WTC11 (cell line): ENCODE results near the gene ZMAT1. TPM values are rescaled to one million over a fixed set of nuclear protein-coding genes. Genes with fewer than 3 reads are reported as not detected.

Experiments used
- ATAC-seq: fragments of 200-7000 bp; cut with Tn5 transposase; 2 replicates; pipeline ENCODE4 v1.10.0; 2021; ENCODE audit warnings: mild to moderate bottlenecking, moderate library complexity
- CTCF ChIA-PET: fragments of 300-600 bp; sonication (Branson Sonifier 250); formaldehyde crosslinking; loops from one replicate; lab custom pipeline; 2021; ENCODE audit warnings: antibody characterized with exemption; lab: Charles Lee
- POLR2A ChIA-PET: fragments of 350-600 bp; sonication (Branson Sonifier 250); formaldehyde crosslinking; loops from one replicate; lab custom pipeline; 2021; ENCODE audit warnings: antibody characterized with exemption; lab: Charles Lee
- DNase-seq: peaks from one replicate; pipeline ENCODE4 v3.0.0; 2021; ENCODE audit warnings: low spot score
- H3K27ac Mint-ChIP-seq: 2 replicates; pipeline ENCODE4 v1.8.0; 2021; ENCODE audit warnings: mixed read lengths
- H3K27me3 Mint-ChIP-seq: 2 replicates; pipeline ENCODE4 v1.8.0; 2021; ENCODE audit warnings: low read depth, mild to moderate bottlenecking, moderate library complexity, mixed read lengths
- H3K36me3 Mint-ChIP-seq: 2 replicates; pipeline ENCODE4 v1.8.0; 2021; ENCODE audit warnings: mixed read lengths
- H3K4me1 Mint-ChIP-seq: 2 replicates; pipeline ENCODE4 v1.8.0; 2022; ENCODE audit warnings: mixed read lengths
- H3K4me3 Mint-ChIP-seq: 2 replicates; pipeline ENCODE4 v1.8.0; 2021; ENCODE audit warnings: mild to moderate bottlenecking, moderate library complexity, mixed read lengths
- H3K9me3 Mint-ChIP-seq: 2 replicates; pipeline ENCODE4 v1.8.0; 2021; ENCODE audit warnings: mixed read lengths
- ATF2 ChIP-seq: sonication (generic); formaldehyde crosslinking; IDR thresholded peaks from 2 replicates; pipeline ENCODE4 v1.8.1; 2022; ENCODE audit warnings: low read depth, missing genetic modification reagents, borderline replicate concordance
- CREB1 ChIP-seq: sonication (generic); formaldehyde crosslinking; IDR thresholded peaks from 2 replicates; pipeline ENCODE4 v1.8.0; 2023; ENCODE audit warnings: mild to moderate bottlenecking, missing genetic modification reagents
- E2F4 ChIP-seq: sonication (generic); formaldehyde crosslinking; IDR thresholded peaks from 2 replicates; pipeline ENCODE4 v1.8.1; 2022; ENCODE audit warnings: low read depth, mild to moderate bottlenecking, moderate library complexity, missing genetic modification reagents, borderline replicate concordance
- FOXK1 ChIP-seq: sonication (generic); formaldehyde crosslinking; IDR thresholded peaks from 2 replicates; pipeline ENCODE4 v1.8.0; 2022; ENCODE audit warnings: mild to moderate bottlenecking, moderate library complexity, missing genetic modification reagents
- NFE2L1 ChIP-seq: sonication (generic); formaldehyde crosslinking; IDR thresholded peaks from 2 replicates; pipeline ENCODE4 v1.8.1; 2023; ENCODE audit warnings: missing genetic modification reagents
- NR2C2 ChIP-seq: sonication (generic); formaldehyde crosslinking; IDR thresholded peaks from 2 replicates; pipeline ENCODE4 v1.8.0; 2022; ENCODE audit warnings: mild to moderate bottlenecking, missing genetic modification reagents
- TEAD1 ChIP-seq: sonication (generic); formaldehyde crosslinking; IDR thresholded peaks from 2 replicates; pipeline ENCODE4 v1.8.0; 2022; ENCODE audit warnings: mild to moderate bottlenecking, missing genetic modification reagents
- USF1 ChIP-seq: sonication (generic); formaldehyde crosslinking; IDR thresholded peaks from 2 replicates; pipeline ENCODE4 v1.8.0; 2022; ENCODE audit warnings: mild to moderate bottlenecking, missing genetic modification reagents
- ZNF263 ChIP-seq: sonication (generic); formaldehyde crosslinking; IDR thresholded peaks from 2 replicates; pipeline ENCODE4 v1.8.1; 2022; ENCODE audit warnings: low read depth, mild to moderate bottlenecking, moderate library complexity, missing genetic modification reagents
- ZNF396 ChIP-seq: fragments of 250-450 bp; sonication (Bioruptor Pico); IDR thresholded peaks from 2 replicates; pipeline ENCODE4 v1.8.0; 2021; ENCODE audit warnings: mild to moderate bottlenecking, moderate library complexity, borderline replicate concordance
- ZNF671 ChIP-seq: fragments of 250-450 bp; sonication (Bioruptor Pico); IDR thresholded peaks from 2 replicates; pipeline ENCODE4 v1.8.0; 2021; ENCODE audit warnings: mild to moderate bottlenecking
- ZSCAN18 ChIP-seq: fragments of 250-450 bp; sonication (Bioruptor Pico); IDR thresholded peaks from 2 replicates; pipeline ENCODE4 v2.1.2; 2022; ENCODE audit warnings: mild to moderate bottlenecking, moderate library complexity
- total RNA-seq: library from RNA; stranded (reverse); gene quantifications from 3 replicates; pipeline ENCODE4 v1.2.3, GENCODE V29; 2021
- TF ChIP-seq, protein P1 (sequence below): fragments of 250-450 bp; sonication (Bioruptor Pico); conservative IDR thresholded peaks from 2 replicates; pipeline ENCODE4 v1.9.0; 2021; ENCODE audit warnings: mild to moderate bottlenecking
- TF ChIP-seq, protein P2 (sequence below): fragments of 200-600 bp; IDR thresholded peaks from 2 replicates; pipeline ENCODE4 v1.8.0; 2022; ENCODE audit warnings: antibody characterized with exemption
- TF ChIP-seq, protein P3 (sequence below): sonication (generic); formaldehyde crosslinking; IDR thresholded peaks from 2 replicates; pipeline ENCODE4 v1.8.1; 2023; ENCODE audit warnings: mild to moderate bottlenecking, moderate library complexity, missing genetic modification reagents

ZMAT1 gene
- total RNA-seq, 1 experiment from 2014 or later, result 3.0 TPM

- TF ChIP-seq USF1 (CRISPR knock-in tag) (peak; percentile 60; the same call in 1 of the 2 replicates), NR2C2 (0 out of 2 replicates have a peak, but pooled peaks have one; percentile 52), CREB1 (CRISPR knock-in tag) (peak; percentile 78; the same call in 1 of the 2 replicates)
These were observed at the start of gene ZMAT1 (continued) for GRCh38 chrX:101931488-101932248.

DNA sequence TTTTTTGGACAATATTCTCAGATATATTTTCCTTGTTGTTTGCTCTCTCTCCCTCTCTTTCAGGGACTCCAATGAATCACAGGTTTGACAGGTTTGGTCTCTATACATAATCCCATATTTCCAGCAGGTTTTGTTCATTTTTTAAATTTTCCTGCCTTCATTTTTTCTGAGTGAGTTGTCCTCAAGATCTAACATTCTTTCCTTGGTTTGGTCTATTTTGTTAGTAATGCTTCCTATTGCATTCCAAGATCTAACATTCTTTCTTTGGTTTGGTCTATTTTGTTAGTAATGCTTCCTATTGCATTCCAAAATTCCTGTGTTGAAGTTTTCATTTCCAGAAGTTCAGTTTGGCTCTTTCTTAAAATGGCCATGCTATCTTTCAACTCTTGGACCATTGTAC lies 45.3 kb upstream of the ZMAT1 start:
- peaks cover 15% of the 10 kb centered on the region for H3K27me3 Mint-ChIP-seq
- DNase-seq (no peak), ATAC-seq (no peak)
- no peak overlapping the region for H3K27ac Mint-ChIP-seq
- H3K4me3 Mint-ChIP-seq, result no peak overlapping the region
- ChIA-PET CTCF (no interaction called here), POLR2A (no interaction called here)
- peaks cover 31% of the 10 kb centered on the region for H3K9me3 Mint-ChIP-seq
- peaks cover 14% of the 10 kb centered on the region for H3K36me3 Mint-ChIP-seq
- peaks cover 9% of the 10 kb centered on the region for H3K4me1 Mint-ChIP-seq
- TF ChIP-seq, protein P1, sequence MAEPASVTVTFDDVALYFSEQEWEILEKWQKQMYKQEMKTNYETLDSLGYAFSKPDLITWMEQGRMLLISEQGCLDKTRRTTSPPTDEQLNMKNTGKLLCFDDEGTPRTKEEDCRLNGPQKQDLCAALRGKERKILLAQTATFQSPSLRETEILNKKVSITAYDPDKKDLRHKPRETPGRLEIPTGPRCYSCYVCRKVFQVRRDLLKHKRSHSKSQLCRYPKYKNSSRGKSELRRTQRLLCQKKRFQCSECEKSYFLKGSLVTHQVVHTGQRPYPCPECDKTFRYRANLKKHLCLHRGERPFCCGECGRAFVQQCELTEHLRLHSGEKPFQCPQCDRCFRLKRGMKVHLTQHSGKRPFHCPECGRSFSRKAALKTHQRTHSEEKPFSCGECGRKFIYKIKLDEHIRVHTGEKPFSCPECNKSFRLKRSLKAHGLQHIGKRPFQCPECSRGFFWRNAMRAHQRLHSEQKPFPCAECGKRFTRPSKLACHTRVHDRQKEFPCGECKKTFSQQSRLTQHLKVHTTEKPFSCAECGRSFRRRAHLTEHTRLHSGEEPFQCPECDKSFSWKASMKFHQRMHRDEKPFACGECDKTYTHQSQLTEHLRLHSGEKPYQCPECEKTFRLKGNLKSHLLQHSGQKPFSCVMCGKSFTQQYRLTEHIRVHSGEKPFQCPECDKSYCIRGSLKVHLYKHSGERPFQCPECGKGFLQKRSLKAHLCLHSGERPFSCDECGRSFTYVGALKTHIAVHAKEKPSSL (CRISPR knock-in tag), result no peak
- no peak for TF ChIP-seq FOXK1 (CRISPR knock-in tag)
- TF ChIP-seq, protein P2, sequence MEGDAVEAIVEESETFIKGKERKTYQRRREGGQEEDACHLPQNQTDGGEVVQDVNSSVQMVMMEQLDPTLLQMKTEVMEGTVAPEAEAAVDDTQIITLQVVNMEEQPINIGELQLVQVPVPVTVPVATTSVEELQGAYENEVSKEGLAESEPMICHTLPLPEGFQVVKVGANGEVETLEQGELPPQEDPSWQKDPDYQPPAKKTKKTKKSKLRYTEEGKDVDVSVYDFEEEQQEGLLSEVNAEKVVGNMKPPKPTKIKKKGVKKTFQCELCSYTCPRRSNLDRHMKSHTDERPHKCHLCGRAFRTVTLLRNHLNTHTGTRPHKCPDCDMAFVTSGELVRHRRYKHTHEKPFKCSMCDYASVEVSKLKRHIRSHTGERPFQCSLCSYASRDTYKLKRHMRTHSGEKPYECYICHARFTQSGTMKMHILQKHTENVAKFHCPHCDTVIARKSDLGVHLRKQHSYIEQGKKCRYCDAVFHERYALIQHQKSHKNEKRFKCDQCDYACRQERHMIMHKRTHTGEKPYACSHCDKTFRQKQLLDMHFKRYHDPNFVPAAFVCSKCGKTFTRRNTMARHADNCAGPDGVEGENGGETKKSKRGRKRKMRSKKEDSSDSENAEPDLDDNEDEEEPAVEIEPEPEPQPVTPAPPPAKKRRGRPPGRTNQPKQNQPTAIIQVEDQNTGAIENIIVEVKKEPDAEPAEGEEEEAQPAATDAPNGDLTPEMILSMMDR, result no peak
- no peak for TF ChIP-seq NFE2L1
- no peak for TF ChIP-seq E2F4 (CRISPR knock-in tag)
- no peak for TF ChIP-seq ATF2 (CRISPR knock-in tag)
- no peak for TF ChIP-seq TEAD1 (CRISPR knock-in tag)
- no peak for TF ChIP-seq ZNF671 (CRISPR knock-in tag)
- TF ChIP-seq ZNF396 (CRISPR knock-in tag), result no peak
- no peak for TF ChIP-seq ZSCAN18
- no peak for TF ChIP-seq ZNF263 (CRISPR knock-in tag)
- no peak for TF ChIP-seq CREB1 (CRISPR knock-in tag)
- TF ChIP-seq, protein P3, sequence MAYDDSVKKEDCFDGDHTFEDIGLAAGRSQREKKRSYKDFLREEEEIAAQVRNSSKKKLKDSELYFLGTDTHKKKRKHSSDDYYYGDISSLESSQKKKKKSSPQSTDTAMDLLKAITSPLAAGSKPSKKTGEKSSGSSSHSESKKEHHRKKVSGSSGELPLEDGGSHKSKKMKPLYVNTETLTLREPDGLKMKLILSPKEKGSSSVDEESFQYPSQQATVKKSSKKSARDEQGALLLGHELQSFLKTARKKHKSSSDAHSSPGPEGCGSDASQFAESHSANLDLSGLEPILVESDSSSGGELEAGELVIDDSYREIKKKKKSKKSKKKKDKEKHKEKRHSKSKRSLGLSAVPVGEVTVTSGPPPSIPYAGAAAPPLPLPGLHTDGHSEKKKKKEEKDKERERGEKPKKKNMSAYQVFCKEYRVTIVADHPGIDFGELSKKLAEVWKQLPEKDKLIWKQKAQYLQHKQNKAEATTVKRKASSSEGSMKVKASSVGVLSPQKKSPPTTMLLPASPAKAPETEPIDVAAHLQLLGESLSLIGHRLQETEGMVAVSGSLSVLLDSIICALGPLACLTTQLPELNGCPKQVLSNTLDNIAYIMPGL (CRISPR knock-in tag), result no peak
- TF ChIP-seq, all 79 proteins: peak for 0
